GM12875 (cell line): ENCODE results near the gene TRPC6.
"Not testable (repeated sequence)": the region's sequence is repeated elsewhere in the genome, so short reads cannot be mapped to it uniquely, and the experiment has no call there.

Experiments
- H3K4me3 ChIP-seq: one replicate; pipeline ENCODE4 v1.5.1; 2011; ENCODE audit warnings: low read depth, low read length, control low read depth
- TF ChIP-seq, protein P1 (sequence below): IDR thresholded peaks from 2 replicates; pipeline ENCODE4 v1.5.1; 2011; ENCODE audit warnings: low read depth, mild to moderate bottlenecking, control low read depth, inconsistent platforms, low read length, moderate library complexity, borderline replicate concordance; ENCODE audit not compliant: insufficient read depth

TRPC6 gene

DNA sequence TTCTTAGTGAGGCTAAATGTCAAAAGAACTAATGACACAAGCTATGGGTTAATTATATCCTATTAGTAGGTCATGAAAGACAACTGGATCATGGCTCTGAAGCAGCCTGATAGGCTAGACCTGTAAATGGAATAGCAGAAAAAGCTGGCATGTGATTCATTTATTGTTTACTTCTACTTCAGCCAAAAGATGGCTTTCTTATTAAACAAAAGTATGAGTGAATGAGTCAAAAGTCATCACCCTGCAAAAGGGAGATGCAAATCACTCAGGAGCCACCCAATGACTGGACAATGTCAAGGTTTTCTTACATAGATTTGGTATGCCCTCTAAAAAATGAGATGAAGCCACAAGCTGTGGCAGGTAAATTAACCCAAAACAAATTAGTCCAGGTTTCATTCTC lies 138.0 kb downstream of the TRPC6 start:
- TF ChIP-seq, protein P1, sequence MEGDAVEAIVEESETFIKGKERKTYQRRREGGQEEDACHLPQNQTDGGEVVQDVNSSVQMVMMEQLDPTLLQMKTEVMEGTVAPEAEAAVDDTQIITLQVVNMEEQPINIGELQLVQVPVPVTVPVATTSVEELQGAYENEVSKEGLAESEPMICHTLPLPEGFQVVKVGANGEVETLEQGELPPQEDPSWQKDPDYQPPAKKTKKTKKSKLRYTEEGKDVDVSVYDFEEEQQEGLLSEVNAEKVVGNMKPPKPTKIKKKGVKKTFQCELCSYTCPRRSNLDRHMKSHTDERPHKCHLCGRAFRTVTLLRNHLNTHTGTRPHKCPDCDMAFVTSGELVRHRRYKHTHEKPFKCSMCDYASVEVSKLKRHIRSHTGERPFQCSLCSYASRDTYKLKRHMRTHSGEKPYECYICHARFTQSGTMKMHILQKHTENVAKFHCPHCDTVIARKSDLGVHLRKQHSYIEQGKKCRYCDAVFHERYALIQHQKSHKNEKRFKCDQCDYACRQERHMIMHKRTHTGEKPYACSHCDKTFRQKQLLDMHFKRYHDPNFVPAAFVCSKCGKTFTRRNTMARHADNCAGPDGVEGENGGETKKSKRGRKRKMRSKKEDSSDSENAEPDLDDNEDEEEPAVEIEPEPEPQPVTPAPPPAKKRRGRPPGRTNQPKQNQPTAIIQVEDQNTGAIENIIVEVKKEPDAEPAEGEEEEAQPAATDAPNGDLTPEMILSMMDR = no peak
- no peak overlapping the region for H3K4me3 ChIP-seq

DNA sequence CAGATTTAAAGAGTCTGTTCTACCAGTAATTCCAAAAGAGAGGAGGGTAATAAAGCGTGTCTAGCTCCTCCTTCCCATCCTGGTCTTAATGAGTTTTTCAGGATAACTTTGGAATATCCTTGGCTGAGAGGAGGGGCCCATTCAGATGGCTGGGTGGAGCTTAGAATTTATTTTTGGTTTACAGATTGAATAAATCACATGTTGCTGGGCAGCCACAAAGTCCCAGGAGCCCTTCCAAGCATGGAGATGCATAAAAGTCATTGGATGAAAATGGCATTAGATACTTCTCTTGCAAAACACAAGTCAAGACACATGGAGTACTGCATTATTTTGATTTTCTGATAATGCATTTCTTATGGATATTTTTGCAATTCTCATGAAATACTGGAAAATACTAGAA lies 139.0 kb downstream of the TRPC6 start:
- TF ChIP-seq, protein P1 = no peak
- no peak overlapping the region for H3K4me3 ChIP-seq

DNA sequence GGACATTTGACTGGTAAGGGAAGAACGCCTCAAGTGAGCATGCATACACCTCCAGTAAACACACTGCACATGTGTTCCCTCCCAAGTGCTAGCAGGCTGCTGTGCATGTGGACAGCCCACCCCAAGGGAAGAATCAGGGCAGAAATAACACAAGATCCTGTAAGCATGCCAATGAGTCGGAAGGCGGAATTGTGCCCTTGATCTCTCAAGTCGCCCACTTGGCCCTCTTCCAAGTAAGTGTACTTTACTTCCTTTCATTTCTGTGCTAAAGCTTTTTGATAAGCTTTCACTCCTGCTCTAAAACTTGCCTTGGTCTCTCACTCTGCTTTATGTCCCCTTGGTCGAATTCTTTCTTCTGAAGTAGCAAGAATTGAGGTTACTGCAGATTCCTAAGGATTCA lies 139.6 kb downstream of the TRPC6 start:
- TF ChIP-seq, protein P1 = no peak

DNA sequence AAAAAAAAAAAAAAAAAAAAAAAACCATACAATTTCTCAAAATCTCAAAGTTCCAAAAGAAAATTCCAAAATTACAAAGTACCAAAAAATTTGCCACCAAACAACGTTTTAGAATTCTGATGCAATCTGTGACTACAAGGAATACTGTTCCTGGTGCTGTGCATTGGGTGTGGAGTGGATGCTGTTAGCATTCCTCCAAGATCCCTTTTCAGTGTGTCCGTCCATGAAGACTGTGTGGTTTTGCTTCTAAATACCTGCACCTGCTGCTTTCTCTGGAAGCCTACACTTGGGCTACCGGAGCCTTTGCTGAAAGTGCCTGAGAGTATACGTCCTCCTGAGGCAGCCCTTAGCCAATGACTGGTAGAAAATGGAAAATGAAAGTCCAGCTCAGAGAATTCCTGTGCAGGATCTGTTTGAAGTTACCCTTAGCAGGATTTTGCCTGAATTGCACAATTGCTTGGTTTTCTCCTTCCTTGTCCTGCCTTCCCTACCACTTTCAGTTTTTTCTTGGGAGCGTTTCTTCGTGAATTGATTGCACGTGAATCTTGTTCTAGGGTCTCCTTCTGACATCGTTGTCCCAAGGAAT lies 140.8 kb downstream of the TRPC6 start:
- TF ChIP-seq, protein P1 = no peak
- H3K4me3 ChIP-seq = no peak overlapping the region

More for the DNA sequence above, 139.6 kb downstream of the TRPC6 start:
- H3K4me3 ChIP-seq = no peak overlapping the region

DNA sequence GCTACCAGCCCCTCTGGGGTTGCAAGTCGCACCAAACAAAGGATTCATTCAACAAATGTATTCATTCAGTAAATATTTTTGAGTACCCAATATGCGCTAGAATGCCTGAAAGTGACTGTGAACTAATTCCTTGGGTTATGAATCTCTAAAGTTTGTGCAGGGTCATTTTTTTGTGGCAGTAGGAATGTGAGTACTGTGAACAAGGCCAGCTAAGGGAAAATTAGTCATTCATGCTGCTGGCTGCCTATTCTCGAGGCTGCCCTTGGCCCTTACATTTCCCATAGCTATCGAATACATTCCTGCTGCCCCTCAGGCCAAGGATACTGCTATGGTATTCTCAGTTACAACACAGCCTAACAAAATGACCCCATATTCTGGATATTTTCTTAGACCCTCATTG lies 141.6 kb downstream of the TRPC6 start:
- no peak overlapping the region for H3K4me3 ChIP-seq
- TF ChIP-seq, protein P1 = no peak

DNA sequence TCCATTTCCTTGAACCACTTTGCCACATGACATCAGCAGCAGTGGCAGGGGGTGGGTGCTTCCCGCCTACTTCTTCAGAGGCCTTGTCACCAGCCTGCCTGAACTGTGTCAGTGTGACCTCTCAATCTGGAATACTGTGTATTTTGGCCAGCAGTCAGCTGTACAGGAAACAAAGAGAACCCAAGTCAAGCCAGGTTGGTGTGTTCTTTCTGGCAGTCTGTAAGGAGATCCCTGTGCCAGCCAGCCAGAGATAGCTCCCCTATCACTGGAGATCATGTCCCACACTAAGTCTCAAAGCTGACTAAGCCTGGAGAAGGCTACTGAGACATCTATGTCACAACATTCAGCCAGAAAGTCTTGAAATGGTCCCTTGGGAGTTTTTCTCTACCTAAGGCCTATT lies 142.1 kb downstream of the TRPC6 start:
- TF ChIP-seq, protein P1 = no peak
- no peak overlapping the region for H3K4me3 ChIP-seq

DNA sequence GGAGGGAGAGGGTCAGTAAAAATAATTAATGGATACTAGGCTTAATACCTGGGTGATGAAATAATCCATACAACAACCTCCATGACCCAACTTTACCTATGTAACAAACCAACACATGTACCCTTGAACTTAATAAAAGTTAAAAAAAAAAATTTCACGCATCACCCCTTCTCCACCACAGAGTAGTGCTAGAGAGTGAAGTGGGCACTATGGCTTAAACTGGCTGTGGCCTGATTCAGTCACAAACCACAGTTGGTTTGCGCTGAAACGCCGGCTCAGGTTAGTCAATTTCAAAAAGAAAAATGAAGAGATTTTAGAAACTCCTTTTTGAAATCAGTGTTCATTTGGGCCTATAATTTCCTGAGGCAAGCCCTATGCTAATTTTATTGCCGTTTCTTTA lies 144.3 kb downstream of the TRPC6 start:
- H3K4me3 ChIP-seq = no peak overlapping the region
- TF ChIP-seq, protein P1 = no peak

DNA sequence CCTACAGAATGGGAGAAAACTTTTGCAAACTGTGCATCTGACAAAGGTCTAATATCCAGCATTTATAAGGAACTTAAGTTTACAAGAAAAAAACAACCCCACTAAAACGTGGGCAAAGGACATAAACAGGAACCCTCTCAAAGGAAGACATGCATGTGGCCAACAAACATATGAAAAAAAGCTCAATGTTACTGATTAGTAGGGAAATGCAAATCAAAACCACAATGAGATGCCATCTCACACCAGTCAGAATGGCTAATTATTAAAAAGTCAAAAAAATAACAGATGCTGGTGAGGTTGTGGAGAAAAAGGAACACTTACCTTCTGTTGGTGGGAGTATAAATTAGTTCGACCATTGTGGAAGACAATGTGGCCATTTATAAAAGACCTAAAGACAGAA lies 145.1 kb downstream of the TRPC6 start:
- H3K4me3 ChIP-seq = not testable (repeated sequence)
